ENCODE data around the gene ZNF212.

DNA sequence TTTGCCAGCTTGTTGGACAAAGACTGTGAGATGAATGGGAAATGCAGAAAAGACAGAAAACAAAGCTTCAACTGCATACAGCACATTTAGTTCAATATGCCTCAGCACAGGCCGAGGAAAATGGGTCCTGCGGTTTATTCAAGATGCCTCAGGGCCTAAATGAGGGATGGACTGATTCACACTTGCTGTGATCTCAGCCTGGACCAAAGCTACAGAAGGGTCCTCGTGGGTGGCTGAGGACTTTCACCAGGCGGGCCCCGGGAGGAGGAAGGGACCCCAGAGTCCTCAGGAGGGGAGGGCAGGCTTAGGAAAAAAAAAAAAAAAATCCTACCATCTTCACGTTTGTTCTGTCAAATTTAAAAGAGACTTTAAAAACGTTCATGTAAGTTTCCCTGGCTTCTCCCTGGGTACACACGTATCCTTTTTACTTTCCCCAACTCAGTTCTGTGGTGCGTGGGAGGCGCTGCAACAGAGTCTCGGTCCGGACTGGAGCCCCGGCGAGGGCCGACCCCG, 21.9 kb downstream of the ZNF212 start:
- TF ChIP-seq, protein P1, sequence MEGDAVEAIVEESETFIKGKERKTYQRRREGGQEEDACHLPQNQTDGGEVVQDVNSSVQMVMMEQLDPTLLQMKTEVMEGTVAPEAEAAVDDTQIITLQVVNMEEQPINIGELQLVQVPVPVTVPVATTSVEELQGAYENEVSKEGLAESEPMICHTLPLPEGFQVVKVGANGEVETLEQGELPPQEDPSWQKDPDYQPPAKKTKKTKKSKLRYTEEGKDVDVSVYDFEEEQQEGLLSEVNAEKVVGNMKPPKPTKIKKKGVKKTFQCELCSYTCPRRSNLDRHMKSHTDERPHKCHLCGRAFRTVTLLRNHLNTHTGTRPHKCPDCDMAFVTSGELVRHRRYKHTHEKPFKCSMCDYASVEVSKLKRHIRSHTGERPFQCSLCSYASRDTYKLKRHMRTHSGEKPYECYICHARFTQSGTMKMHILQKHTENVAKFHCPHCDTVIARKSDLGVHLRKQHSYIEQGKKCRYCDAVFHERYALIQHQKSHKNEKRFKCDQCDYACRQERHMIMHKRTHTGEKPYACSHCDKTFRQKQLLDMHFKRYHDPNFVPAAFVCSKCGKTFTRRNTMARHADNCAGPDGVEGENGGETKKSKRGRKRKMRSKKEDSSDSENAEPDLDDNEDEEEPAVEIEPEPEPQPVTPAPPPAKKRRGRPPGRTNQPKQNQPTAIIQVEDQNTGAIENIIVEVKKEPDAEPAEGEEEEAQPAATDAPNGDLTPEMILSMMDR (conservative IDR thresholded peaks at IDR 0.05; ENCODE audit: low read depth, low read length) = no peak
- TF ChIP-seq EZH2 (IDR thresholded peaks at IDR 0.05; ENCODE audit: low read length, unreplicated experiment) (no peak), EZH2phosphoT487 (IDR thresholded peaks at IDR 0.05; ENCODE audit: borderline replicate concordance, low read length) (no peak)

Data from PC-3 (cell line).